Neutrophil (primary cell): ENCODE data around the gene FZR1.

Experiments
- H3K27ac ChIP-seq: fragments of 200-600 bp; sonication (generic); 2 replicates; pipeline ENCODE4 v1.5.1; 2016; ENCODE audit warnings: mild to moderate bottlenecking, moderate library complexity
- H3K27me3 ChIP-seq: fragments of 200-600 bp; sonication (generic); 2 replicates; pipeline ENCODE4 v1.6.0; 2016; ENCODE audit warnings: mild to moderate bottlenecking
- H3K36me3 ChIP-seq: fragments of 200-600 bp; sonication (generic); 2 replicates; pipeline ENCODE4 v1.5.1; 2017
- H3K4me1 ChIP-seq, 2 experiments: fragments of 200-600 bp in 1 of 2; sonication (generic) in 1 of 2; 1 replicate in 1 of 2; 2 replicates in 1 of 2; pipeline versions ENCODE4 v1.5.1 to v1.6.1; 2013 to 2016; ENCODE audit warnings: low read depth in 1 of 2, low read length in 1 of 2, mild to moderate bottlenecking in 1 of 2, moderate library complexity in 1 of 2; ENCODE audit not compliant: control insufficient read depth in 1 of 2, insufficient read depth in 1 of 2
- H3K4me3 ChIP-seq, 2 experiments: fragments of 200-600 bp in 1 of 2; sonication (generic) in 1 of 2; 1 replicate in 1 of 2; 2 replicates in 1 of 2; pipeline ENCODE4 v1.5.1; 2013 to 2016; ENCODE audit warnings: low read depth in 1 of 2, low read length in 1 of 2, mild to moderate bottlenecking in 1 of 2, moderate library complexity in 1 of 2
- H3K9me3 ChIP-seq: fragments of 200-600 bp; sonication (generic); 2 replicates; pipeline ENCODE4 v1.5.1; 2016
- CTCF ChIP-seq: fragments of 200-600 bp; sonication (generic); IDR thresholded peaks from 2 replicates; pipeline ENCODE4 v1.5.1; 2016; ENCODE audit warnings: antibody characterized with exemption

FZR1 gene

GRCh38 chr19:3531716-3532115, 25.6 kb downstream of the FZR1 start:
- no peaks in the 10 kb centered on the region for H3K9me3 ChIP-seq
- H3K27me3 ChIP-seq, result no peaks in the 10 kb centered on the region
- no peaks in the 10 kb centered on the region for H3K4me1 ChIP-seq
- H3K36me3 ChIP-seq, result peaks cover 88% of the 10 kb centered on the region
- H3K4me3 ChIP-seq, result no peak overlapping the region
- H3K27ac ChIP-seq, result no peak overlapping the region
- no peak for TF ChIP-seq CTCF

DNA sequence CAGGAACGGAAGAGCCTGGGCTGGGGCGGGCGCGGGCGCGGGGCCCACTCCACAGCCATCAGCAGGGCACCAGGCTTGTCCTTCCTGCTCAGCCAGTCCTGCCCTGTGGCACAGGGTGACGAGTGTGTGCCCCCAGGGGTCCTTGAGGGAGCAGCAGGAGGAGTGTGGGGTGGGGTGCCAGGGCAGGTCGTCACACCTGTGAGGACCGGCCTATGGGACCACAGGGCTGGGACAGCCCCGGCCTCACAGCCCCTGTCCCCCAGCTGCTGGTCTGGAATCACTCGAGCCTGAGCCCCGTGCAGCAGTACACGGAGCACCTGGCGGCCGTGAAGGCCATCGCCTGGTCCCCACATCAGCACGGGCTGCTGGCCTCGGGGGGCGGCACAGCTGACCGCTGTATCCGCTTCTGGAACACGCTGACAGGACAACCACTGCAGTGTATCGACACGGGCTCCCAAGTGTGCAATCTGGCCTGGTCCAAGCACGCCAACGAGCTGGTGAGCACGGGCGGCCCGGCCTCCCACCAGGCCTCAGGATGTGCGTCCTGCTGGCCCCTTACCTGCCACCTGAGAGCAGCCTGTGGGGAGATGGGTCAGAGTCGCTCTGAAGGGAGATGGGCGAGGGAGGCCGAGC, 26.2 kb downstream of the FZR1 start:
- H3K4me1 ChIP-seq, result no peaks in the 10 kb centered on the region
- no peaks in the 10 kb centered on the region for H3K9me3 ChIP-seq
- H3K4me3 ChIP-seq, result no peak overlapping the region
- no peak for TF ChIP-seq CTCF
- H3K27ac ChIP-seq, result no peak overlapping the region
- peaks cover 85% of the 10 kb centered on the region for H3K36me3 ChIP-seq
- H3K27me3 ChIP-seq, result no peaks in the 10 kb centered on the region

GRCh38 chr19:3533033-3533432, 26.9 kb downstream of the FZR1 start:
- Histone ChIP-seq H3K27ac (no peak overlapping the region), H3K36me3 (peaks cover 85% of the 10 kb centered on the region), H3K27me3 (no peaks in the 10 kb centered on the region), H3K4me3 (no peak overlapping the region), H3K9me3 (no peaks in the 10 kb centered on the region), H3K4me1 (peaks cover 4 to 5% of the 10 kb centered on the region in 2 experiments)
- no peak for TF ChIP-seq CTCF

DNA sequence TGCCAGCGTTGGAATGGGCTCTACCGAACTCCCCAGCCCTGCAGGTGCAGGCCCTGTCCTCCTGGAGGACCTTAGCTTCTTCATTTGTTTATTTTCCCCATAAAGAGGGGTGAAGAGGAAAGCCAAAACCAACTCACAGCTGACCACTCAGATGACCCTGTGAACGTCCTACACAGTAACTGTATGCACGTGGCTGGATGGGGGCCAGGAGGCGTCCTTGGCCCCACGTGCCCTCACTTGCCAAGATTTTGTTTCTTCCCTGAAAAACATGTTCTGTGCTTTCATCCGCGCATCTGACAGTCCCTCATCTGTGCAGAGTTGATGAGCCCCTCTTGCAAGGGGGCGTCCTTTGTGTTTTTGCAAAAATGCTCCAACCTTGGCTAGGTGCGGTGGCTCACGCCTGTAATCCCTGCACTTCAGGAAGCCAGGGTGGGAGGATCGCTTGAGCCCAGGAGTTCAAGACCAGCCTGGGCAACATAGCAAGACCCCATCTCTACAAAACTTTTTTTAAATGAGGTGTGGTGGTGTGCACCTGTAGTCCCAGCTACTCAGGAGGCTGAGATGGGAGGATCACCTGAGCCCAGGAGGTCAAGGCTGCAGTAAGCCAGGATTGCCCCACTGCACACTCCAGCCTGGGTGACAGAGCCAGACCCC, 27.6 kb downstream of the FZR1 start:
- H3K4me1 ChIP-seq, result peaks cover 4 to 5% of the 10 kb centered on the region in 2 experiments
- H3K4me3 ChIP-seq, result no peak overlapping the region
- H3K27ac ChIP-seq, result no peak overlapping the region
- H3K9me3 ChIP-seq, result no peaks in the 10 kb centered on the region
- peaks cover 87% of the 10 kb centered on the region for H3K36me3 ChIP-seq
- no peak for TF ChIP-seq CTCF
- no peaks in the 10 kb centered on the region for H3K27me3 ChIP-seq

- H3K36me3 ChIP-seq, result peaks cover 96% of the 10 kb centered on the region
- no peak overlapping the region for H3K27ac ChIP-seq
- H3K9me3 ChIP-seq, result no peaks in the 10 kb centered on the region
- no peaks in the 10 kb centered on the region for H3K27me3 ChIP-seq
- TF ChIP-seq CTCF, result no peak
- no peak overlapping the region for H3K4me3 ChIP-seq
- H3K4me1 ChIP-seq, result peaks cover 4 to 5% of the 10 kb centered on the region in 2 experiments
Observed at GRCh38 chr19:3534375-3535234, 28.5 kb downstream of the FZR1 start.
